ENCODE measurements around the gene KRTAP3-3. TPM values are rescaled to one million over a fixed set of nuclear protein-coding genes. Genes with fewer than 3 reads are reported as not detected.

KRTAP3-3 gene
- total RNA-seq, 4 donors from 2014 or later, result not detected

DNA sequence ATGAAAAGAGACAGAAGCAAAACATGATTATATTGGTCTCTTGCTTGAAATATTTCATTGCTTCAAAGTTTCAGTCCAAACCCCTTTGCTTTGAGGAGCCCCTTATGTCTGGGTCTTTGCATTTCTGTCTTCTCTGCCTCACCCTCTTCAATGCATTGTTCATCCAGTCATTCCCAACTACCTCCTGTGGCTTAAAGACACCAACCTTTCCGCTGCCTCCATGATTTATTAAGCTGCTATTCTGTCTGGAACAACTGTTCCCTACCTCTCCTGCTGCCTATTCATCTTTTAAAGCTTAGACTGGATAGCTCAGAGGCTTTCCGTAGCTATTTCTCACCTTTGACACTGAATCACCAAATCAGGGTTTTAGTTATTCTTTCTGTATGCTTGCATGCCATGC is 3.4 kb upstream of the KRTAP3-3 start:
- Histone ChIP-seq H3K36me3 (no peaks in the 10 kb centered on the region), H3K27me3 (peaks cover 45% of the 10 kb centered on the region), H3K27ac (no peak overlapping the region), H3K9me3 (no peaks in the 10 kb centered on the region), H3K4me1 (no peaks in the 10 kb centered on the region), H3K4me3 (no peak overlapping the region)
- TF ChIP-seq, protein P1, sequence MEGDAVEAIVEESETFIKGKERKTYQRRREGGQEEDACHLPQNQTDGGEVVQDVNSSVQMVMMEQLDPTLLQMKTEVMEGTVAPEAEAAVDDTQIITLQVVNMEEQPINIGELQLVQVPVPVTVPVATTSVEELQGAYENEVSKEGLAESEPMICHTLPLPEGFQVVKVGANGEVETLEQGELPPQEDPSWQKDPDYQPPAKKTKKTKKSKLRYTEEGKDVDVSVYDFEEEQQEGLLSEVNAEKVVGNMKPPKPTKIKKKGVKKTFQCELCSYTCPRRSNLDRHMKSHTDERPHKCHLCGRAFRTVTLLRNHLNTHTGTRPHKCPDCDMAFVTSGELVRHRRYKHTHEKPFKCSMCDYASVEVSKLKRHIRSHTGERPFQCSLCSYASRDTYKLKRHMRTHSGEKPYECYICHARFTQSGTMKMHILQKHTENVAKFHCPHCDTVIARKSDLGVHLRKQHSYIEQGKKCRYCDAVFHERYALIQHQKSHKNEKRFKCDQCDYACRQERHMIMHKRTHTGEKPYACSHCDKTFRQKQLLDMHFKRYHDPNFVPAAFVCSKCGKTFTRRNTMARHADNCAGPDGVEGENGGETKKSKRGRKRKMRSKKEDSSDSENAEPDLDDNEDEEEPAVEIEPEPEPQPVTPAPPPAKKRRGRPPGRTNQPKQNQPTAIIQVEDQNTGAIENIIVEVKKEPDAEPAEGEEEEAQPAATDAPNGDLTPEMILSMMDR (IDR thresholded peaks at IDR 0.05), result no peak
- TF ChIP-seq POLR2A (IDR thresholded peaks at IDR 0.05) (no peak), EP300 (IDR thresholded peaks at IDR 0.05) (no peak), POLR2AphosphoS5 (IDR thresholded peaks at IDR 0.05) (no peak)
- ATAC-seq, result no peak
- 49 to 62% methylated on average over 2 of the region's 2 CpGs for WGBS, 2 donors (ENCODE audit: low coverage in 1 of 2)

- H3K4me1 ChIP-seq, result no peaks in the 10 kb centered on the region
- no peak for TF ChIP-seq EP300 (IDR thresholded peaks at IDR 0.05)
- TF ChIP-seq POLR2AphosphoS5 (IDR thresholded peaks at IDR 0.05), result no peak
- no peak for TF ChIP-seq POLR2A (IDR thresholded peaks at IDR 0.05)
- H3K27me3 ChIP-seq, result peaks cover 50% of the 10 kb centered on the region
- no peak overlapping the region for H3K27ac ChIP-seq
- H3K4me3 ChIP-seq, result no peak overlapping the region
- ATAC-seq, result no peak
- no peaks in the 10 kb centered on the region for H3K9me3 ChIP-seq
- no peaks in the 10 kb centered on the region for H3K36me3 ChIP-seq
- 45 to 57% methylated on average over 4 of the region's 4 CpGs for WGBS, 2 donors (ENCODE audit: low coverage in 1 of 2)
Measured at GRCh38 chr17:40996829-40997228, 2.9 kb upstream of the KRTAP3-3 start.

- peaks cover 53% of the 10 kb centered on the region for H3K27me3 ChIP-seq
- no peaks in the 10 kb centered on the region for H3K36me3 ChIP-seq
- no peaks in the 10 kb centered on the region for H3K9me3 ChIP-seq
- H3K4me3 ChIP-seq, result no peak overlapping the region
- no peak for ATAC-seq
- no peak overlapping the region for H3K27ac ChIP-seq
- WGBS, 2 donors (ENCODE audit: low coverage in 1 of 2), result 40 to 63% methylated on average over 1 of the region's 1 CpG
- no peaks in the 10 kb centered on the region for H3K4me1 ChIP-seq
- TF ChIP-seq POLR2A (IDR thresholded peaks at IDR 0.05) (no peak), POLR2AphosphoS5 (IDR thresholded peaks at IDR 0.05) (no peak), EP300 (IDR thresholded peaks at IDR 0.05) (no peak)
- TF ChIP-seq, protein P1 (IDR thresholded peaks at IDR 0.05), result no peak
Measured at GRCh38 chr17:40995116-40995515, 1.2 kb upstream of the KRTAP3-3 start.

GRCh38 chr17:40993084-40993483 is 880 bp downstream of the KRTAP3-3 start:
- WGBS, 2 donors (ENCODE audit: low coverage in 1 of 2), result 75 to 85% methylated on average over 2 of the region's 2 CpGs
- peaks cover 41% of the 10 kb centered on the region for H3K27me3 ChIP-seq
- H3K4me3 ChIP-seq, result no peak overlapping the region
- H3K9me3 ChIP-seq, result no peaks in the 10 kb centered on the region
- H3K36me3 ChIP-seq, result no peaks in the 10 kb centered on the region
- no peak for TF ChIP-seq EP300 (IDR thresholded peaks at IDR 0.05)
- TF ChIP-seq POLR2A (IDR thresholded peaks at IDR 0.05), result no peak
- TF ChIP-seq, protein P1 (IDR thresholded peaks at IDR 0.05), result no peak
- no peak for TF ChIP-seq POLR2AphosphoS5 (IDR thresholded peaks at IDR 0.05)
- H3K27ac ChIP-seq, result no peak overlapping the region
- no peak for ATAC-seq
- H3K4me1 ChIP-seq, result no peaks in the 10 kb centered on the region

DNA sequence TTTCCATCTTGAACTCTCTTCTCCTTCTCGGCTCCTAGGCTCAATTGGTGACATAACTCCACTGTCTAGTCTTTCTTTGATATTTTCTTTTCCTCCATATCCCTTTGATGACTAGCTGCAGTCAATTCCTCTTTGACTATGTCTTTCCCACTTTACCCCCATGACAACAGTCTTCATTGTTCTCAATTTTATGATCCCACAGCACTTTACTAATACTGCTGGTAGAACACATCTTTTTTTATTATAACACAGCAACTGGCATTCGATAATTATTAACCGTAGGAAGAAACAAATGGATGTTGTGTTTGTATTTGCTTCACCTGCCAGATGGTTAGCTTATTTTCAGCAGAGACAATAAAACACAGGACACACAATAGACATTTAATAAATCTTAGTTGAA is 1.3 kb downstream of the KRTAP3-3 start:
- Histone ChIP-seq H3K4me1 (no peaks in the 10 kb centered on the region), H3K9me3 (no peaks in the 10 kb centered on the region), H3K4me3 (no peak overlapping the region), H3K27ac (no peak overlapping the region), H3K36me3 (no peaks in the 10 kb centered on the region), H3K27me3 (peaks cover 39% of the 10 kb centered on the region)
- WGBS, 2 donors (ENCODE audit: low coverage in 1 of 2), result 80 to 93% methylated on average over 3 of the region's 3 CpGs
- TF ChIP-seq POLR2AphosphoS5 (IDR thresholded peaks at IDR 0.05) (no peak), EP300 (IDR thresholded peaks at IDR 0.05) (no peak), POLR2A (IDR thresholded peaks at IDR 0.05) (no peak)
- TF ChIP-seq, protein P1 (IDR thresholded peaks at IDR 0.05), result no peak
- ATAC-seq, result no peak
